A172 (cell line): ENCODE measurements around the gene NECTIN3. TPM values are rescaled to one million over a fixed set of nuclear protein-coding genes. Genes with fewer than 3 reads are reported as not detected.
A peak's percentile ranks its signal among the peaks of the same experiment; 100 is the strongest.

Experiments used
- DNase-seq: peaks from one replicate; pipeline ENCODE4 v3.0.0-alpha.2; 2015; ENCODE audit warnings: low spot score
- total RNA-seq: library from RNA; depleted of rRNA; stranded (reverse); fragments of >200 nt; shearing (Covaris generic); gene quantifications from 2 replicates; pipeline ENCODE4 v1.2.3, GENCODE V29; 2014

Gene NECTIN3
- total RNA-seq, 1 experiment from 2014 or later = 51.4 TPM

GRCh38 chr3:111084911-111085310, 13.3 kb downstream of the NECTIN3 start:
- DNase-seq = no peak

DNA sequence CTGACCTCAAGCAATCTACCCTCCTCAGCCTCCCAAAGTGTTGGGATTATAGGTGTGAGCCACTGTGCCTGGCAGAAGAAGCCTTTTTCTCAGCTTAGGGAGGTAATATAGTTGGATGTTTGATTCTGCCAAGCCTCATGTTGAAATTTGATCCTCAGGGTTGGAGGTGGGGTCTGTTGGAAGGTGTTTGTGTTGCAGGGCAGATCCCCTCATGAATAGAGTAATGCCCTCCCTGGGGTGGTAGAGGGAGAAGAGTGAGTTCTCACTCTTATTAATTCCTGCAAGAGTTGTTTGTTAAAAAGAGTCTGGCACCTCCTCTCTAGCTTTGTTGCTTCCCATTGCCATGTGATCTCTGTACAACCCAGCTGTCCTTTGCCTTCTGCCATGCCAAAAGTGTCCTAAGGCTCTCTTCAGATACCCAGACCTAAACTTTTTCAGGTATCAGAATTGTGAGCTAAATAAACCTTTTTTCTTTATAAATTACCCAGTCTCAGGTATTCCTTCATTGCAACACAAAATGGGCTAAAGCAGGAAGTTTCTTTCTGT, 16.4 kb downstream of the NECTIN3 start:
- DNase-seq = no peak

DNA sequence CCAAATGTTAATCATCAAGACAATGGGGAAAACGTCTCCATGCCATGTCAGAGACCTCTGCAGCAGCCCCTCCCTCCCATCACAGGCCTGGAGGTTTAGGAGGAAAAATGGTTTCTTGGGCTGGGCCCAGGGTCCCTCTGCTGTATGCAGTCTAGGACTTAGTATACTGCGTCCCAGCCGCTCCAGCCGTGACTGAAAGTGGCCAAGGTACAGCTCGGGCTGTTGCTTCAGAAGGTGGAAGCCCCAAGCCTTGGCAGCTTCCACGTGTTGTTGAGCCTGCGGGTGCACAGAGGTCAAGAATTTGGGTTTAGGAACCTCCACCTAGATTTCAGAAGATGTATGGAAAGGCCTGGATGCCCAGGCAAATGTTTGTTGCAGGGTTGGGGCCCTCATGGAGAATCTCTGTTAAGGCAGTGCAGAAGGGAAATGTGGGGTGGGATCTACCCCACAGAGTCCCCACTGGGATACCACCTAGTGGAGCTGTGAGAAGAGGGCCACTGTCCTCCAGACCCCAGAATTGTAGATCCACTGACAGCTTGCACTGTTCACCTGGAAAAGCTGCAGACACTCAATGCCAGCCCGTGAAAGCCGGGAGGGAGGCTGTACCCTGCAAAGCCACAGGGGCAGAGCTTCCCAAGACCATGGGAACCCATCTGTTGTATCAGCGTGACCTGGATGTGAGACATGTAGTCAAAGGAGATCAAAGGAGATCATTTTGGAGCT, 25.0 kb downstream of the NECTIN3 start:
- DNase-seq = no peak

- DNase-seq = no peak
These were observed 32.2 kb downstream of the NECTIN3 start for GRCh38 chr3:111103807-111104206.

DNA sequence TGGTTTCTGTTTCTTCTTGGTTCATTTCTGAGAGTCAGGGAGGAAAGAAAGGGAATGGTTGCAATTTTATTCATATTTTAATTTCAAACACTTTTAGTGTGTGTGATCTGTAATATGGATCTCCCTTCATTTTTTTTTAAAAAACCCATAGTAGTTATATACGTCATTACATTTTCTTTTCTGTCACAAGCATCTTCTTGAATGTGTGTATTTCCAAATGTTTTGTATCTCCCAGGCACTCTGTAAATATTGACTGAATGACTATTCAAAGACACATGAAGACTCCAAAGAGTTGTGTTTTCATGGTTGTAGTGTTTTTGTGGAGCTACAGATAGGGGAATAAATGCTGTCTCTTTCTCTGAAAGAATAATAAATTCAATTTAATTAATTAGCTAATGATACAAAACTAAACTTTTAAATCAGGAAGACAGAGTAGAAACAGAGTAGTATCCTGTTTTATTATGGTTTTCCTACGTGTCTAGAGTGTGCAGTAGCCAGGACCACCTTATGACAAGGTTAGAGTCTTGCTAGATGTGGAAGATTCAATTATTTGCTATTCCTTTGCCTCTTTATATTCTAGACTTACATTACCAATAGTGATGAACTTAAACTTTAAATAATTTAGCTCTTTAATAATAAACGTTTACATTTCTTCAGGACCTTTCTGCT, 35.5 kb downstream of the NECTIN3 start:
- DNase-seq = no peak

- DNase-seq = no peak
These were observed 36.0 kb downstream of the NECTIN3 start for GRCh38 chr3:111107662-111108035.

- no peak for DNase-seq
These were observed 41.3 kb downstream of the NECTIN3 start for GRCh38 chr3:111112913-111113312.

DNA sequence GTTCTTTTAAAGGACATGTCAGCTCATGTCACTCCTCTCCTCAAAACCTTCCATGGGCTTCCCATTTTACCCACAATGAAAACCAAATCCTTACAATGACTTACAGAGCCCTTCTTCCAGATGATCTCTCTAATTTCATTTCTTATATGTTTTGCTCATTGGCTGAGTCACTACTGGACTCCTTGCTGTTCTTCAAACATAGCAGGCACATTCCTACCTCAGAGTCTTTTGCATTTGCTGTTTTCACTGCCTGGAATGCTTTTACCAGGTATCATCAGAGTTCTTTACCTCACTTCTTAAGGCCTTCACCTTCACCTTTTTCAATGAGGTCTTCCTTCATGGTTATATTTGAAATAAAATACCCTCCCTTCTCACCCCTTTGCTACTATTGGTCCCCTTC, 57.3 kb downstream of the NECTIN3 start:
- DNase-seq = no peak

DNA sequence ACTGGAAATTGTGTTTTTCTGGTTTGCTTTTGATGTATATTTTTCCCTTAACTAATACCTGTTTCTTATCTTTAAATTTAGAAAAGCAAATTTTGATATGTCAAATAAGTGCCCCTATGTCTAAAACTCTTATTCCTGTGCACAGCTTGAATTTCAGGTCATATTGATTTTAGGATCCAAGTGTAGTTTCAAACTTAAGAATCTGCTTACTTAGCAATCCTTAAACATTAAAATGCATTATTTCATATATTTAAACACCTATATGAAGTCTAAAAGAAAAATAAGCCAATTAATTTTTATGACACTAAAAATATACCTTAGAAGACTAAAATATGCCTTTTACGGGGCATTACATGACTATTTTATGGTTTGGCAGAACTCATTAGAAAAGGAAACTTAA, 59.2 kb downstream of the NECTIN3 start:
- no peak for DNase-seq

GRCh38 chr3:111134302-111134701, 62.7 kb downstream of the NECTIN3 start:
- no peak for DNase-seq

DNA sequence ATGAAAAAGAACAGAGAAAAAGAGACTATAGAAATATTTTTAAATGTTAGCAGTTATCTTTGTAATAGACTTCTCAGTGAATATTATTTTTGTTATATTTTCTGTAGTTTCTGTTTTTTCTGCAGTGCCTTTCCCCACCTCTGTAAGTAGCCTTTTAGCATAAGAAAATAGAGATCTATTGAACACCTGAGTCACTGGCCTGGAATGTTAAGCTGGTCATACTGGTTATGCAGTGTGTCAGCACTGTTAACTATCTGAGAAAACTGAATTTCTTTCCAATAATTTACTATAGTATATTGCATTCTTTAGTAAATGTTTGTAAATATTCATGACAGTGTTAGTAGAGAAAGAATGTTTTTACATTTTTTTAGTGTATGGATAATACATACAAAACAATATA, 79.8 kb downstream of the NECTIN3 start:
- DNase-seq = peak; percentile 35

- DNase-seq = no peak
These were observed 80.9 kb downstream of the NECTIN3 start for GRCh38 chr3:111152496-111152895.

- no peak for DNase-seq
These were observed 84.9 kb downstream of the NECTIN3 start for GRCh38 chr3:111156517-111156916.

GRCh38 chr3:111159391-111159790, 87.8 kb downstream of the NECTIN3 start:
- no peak for DNase-seq

DNA sequence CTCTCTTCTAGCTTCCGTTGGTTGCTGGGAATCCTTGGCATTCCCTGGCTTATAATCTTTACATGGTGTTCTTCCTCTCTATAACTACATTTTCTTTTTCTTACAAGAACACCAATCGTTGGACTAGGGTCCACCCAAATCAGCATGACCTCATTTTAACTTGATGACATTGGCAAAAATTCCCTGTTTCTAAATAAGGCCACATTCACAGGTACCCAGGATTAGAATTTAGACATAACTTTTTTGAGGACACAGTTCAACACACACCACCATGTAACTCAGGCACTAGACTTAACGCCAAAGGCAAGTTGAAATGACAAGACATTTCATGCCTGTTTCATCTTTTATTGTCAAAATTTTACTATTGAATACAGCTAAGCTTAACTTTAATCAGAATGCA, 93.0 kb downstream of the NECTIN3 start:
- no peak for DNase-seq

- DNase-seq = no peak
These were observed 93.8 kb downstream of the NECTIN3 start for GRCh38 chr3:111165411-111165810.

DNA sequence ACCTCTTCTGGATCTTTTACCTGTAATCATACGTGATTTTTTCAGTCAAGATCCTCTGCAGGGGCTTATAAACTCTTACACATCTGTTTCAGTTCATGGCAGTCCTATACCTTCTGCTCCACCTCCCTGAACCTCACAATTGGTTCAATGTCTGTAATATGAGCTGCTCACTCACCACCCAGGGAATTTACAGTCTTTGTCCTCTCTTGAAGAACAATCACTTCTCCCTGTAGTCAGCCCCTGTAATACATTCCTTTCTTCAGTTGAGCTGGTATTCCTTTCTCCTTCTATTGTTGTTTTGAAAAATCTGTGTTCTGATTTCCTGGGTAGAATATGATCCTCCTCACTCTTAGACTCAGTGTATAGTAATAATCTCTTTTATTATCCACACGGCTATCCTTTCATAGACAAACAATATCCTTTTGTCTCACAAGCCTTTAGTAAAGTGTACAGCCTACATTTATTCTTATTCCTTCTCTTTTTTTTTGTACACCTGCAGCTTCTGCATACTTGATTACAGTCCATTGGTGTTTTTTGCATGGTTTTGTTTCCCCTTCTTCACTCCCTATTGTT, 101.8 kb downstream of the NECTIN3 start:
- DNase-seq = no peak

DNA sequence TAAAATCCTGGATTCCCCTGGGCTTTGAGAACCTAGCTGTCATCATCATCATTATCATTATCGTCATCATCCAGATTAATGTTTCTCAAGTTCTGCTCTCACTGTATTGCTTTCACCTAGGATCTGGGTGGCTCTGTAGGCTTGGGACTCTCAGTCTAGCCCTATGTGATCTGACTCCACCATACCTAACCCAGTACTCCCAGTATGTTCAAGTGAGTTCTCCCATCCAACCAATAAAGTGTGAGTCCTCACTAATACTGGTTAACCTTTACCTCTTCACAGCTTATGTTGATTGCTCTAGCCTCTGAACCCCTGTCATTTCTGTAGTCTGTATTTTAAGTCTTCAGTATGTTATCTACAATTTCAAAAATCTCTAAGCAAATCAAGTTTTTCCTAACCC, 102.3 kb downstream of the NECTIN3 start:
- DNase-seq = no peak

DNA sequence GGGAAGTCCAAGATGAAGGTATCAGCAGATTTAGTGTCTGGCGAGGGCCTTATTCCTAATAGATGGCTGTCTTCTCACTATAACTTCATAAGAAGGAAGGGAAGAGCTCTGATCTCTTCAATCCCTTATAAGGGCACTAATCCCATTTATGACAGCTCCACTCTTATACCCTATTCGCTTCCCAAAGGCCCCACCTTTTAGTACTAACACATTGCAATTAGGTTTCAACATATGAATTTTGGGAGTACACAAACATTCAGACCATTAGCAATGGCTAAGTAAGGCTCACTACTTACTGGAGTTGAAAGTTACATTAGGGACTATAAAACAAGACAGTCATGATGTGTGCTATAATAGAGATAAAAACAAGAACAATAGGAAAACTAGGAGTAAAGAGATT, 118.9 kb downstream of the NECTIN3 start:
- DNase-seq = no peak

GRCh38 chr3:111193472-111193871, 121.9 kb downstream of the NECTIN3 start:
- no peak for DNase-seq

DNA sequence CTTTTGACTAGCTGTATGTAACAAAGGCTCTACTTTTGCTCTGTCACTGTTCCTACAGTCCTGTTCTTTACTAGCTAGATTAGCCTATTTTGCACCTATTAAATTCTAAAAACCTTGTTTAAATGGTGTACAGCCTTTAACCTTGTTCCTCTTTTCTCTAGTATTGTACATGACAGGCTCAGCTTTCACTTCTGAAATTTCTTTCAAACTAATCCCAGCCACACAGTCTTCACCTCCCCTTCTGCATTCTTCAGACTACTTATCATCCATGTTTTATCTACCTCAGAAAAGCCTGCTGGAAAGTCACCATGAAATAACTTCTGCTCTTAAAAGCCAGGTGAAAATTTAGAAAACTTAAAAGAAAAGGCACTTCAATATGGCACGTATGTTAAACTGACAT, 122.4 kb downstream of the NECTIN3 start:
- no peak for DNase-seq

- no peak for DNase-seq
These were observed 125.9 kb downstream of the NECTIN3 start for GRCh38 chr3:111197485-111197884.

DNA sequence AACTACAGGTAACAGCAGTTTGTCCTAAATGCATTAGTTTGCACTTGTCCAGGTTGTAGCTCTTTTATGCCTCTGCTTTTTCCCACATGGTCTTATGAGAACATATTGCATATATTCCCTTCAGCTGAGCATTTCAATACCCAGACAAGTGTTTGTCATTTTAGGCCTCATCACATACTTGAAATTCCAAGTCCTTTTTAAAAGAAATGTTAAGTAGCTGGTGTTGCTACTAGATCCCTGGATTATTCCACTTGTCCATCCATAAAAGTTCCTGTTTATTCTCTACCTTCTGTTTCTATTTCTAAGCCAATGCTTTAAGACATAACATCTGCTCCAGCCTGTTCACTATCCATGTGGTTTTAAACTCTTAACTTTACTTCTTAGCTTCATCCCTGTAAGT, 128.4 kb downstream of the NECTIN3 start:
- DNase-seq = no peak
